Colonic mucosa (tissue), 4 donors: ENCODE measurements around the gene CLIC4. TPM values are rescaled to one million over a fixed set of nuclear protein-coding genes. Genes with fewer than 3 reads are reported as not detected.
"Not testable (repeated sequence)": the region's sequence is repeated elsewhere in the genome, so short reads cannot be mapped to it uniquely, and the experiment has no call there.

ENCODE experiments used
- DNase-seq: peaks from one replicate; pipeline ENCODE4 v3.0.0-alpha.2; 2020
- H3K27ac ChIP-seq: fragments of 200-600 bp; one replicate; pipeline ENCODE4 v1.8.0; 2021
- H3K27me3 ChIP-seq: fragments of 200-600 bp; one replicate; pipeline ENCODE4 v1.8.0; 2021
- H3K36me3 ChIP-seq: fragments of 200-600 bp; one replicate; pipeline ENCODE4 v1.8.0; 2021
- H3K4me1 ChIP-seq: fragments of 200-600 bp; one replicate; pipeline ENCODE4 v1.8.0; 2021; ENCODE audit warnings: mild to moderate bottlenecking
- H3K4me3 ChIP-seq: fragments of 200-600 bp; one replicate; pipeline ENCODE4 v1.8.0; 2021
- H3K9ac ChIP-seq, 2 donors: one replicate each; pipeline ENCODE4 v1.7.0; 2013; ENCODE audit warnings: control low read depth in 2 of 2, low read depth in 2 of 2, low read length in 2 of 2
- H3K9me3 ChIP-seq: fragments of 200-600 bp; one replicate; pipeline ENCODE4 v1.8.0; 2021
- intact Hi-C: fragments of 100-400 bp; cut with DNase I; formaldehyde crosslinking; loops from one replicate; pipeline ENCODE4 v1.14.1; 2022
- total RNA-seq, 2 donors: library from RNA; stranded (reverse); fragmentation: NEBNext Ultra II Directional in 1 of 2; extraction: Animal tissue kit (Norgen Biotek cat#: 25700) in 1 of 2; gene quantifications; one replicate each; pipeline ENCODE4 v1.2.1, GENCODE V29; 2021
- TF ChIP-seq, protein P1 (sequence below): fragments of 200-600 bp; IDR thresholded peaks from one replicate; pipeline ENCODE4 v1.8.0; 2022; ENCODE audit warnings: antibody characterized with exemption, mild to moderate bottlenecking
- donor health status: healthy.
- donor health status: DM: no; HTN: no; CAD: no.
- donor health status: DM: no; HTN: no; CAD: no.

Gene CLIC4
- total RNA-seq, 2 donors from 2014 or later = 38.0 to 84.8 TPM

DNA sequence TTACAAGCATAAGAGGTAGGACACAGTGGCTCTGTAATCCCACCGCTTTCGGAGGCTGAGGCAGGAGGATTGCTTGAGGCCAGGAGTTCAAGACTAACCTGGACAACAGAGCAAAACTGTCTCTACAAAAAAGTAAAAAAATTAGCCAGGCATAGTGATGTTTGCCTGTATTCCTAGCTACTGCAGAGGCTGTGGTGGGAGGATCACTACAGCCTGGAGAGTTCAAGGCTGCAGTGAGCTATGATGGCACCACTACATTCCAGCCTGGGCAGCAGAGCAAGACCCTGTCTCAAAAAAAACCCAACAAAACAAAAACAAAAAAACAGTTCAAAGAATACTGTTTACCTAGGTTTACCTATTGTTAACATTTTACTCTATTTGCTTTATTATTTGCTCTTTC is 37.4 kb downstream of the CLIC4 start:
- no peaks in the 10 kb centered on the region for H3K9me3 ChIP-seq
- no peak for DNase-seq
- no peaks in the 10 kb centered on the region for H3K27me3 ChIP-seq
- H3K27ac ChIP-seq = no peak overlapping the region
- TF ChIP-seq, protein P1, sequence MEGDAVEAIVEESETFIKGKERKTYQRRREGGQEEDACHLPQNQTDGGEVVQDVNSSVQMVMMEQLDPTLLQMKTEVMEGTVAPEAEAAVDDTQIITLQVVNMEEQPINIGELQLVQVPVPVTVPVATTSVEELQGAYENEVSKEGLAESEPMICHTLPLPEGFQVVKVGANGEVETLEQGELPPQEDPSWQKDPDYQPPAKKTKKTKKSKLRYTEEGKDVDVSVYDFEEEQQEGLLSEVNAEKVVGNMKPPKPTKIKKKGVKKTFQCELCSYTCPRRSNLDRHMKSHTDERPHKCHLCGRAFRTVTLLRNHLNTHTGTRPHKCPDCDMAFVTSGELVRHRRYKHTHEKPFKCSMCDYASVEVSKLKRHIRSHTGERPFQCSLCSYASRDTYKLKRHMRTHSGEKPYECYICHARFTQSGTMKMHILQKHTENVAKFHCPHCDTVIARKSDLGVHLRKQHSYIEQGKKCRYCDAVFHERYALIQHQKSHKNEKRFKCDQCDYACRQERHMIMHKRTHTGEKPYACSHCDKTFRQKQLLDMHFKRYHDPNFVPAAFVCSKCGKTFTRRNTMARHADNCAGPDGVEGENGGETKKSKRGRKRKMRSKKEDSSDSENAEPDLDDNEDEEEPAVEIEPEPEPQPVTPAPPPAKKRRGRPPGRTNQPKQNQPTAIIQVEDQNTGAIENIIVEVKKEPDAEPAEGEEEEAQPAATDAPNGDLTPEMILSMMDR = no peak
- H3K4me1 ChIP-seq = no peaks in the 10 kb centered on the region
- no peak overlapping the region for H3K4me3 ChIP-seq
- H3K9ac ChIP-seq = no peak overlapping the region
- intact Hi-C loops = no loop called here
- H3K36me3 ChIP-seq = no peaks in the 10 kb centered on the region

DNA sequence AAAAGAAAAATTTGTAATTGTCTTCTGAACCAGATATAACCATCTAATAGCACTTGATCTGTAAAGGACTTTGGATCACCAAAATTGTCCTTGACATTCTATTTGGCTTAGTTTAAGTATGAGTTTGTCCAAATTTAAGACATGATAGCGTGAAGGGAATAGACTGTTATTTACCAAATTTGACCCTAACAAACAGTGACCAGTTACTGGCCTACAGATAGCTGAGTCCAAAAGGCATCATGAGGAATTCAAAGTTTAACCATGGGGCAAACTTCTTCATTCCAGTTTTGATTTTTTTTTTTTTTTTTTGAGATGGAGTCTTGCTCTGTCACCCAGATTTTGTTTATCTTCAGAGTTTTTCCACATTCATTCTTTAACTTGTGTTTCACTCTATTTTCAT is 38.5 kb downstream of the CLIC4 start:
- intact Hi-C loops = no loop called here
- Histone ChIP-seq H3K27ac (no peak overlapping the region), H3K4me3 (no peak overlapping the region), H3K9me3 (no peaks in the 10 kb centered on the region), H3K4me1 (no peaks in the 10 kb centered on the region), H3K36me3 (no peaks in the 10 kb centered on the region), H3K27me3 (no peaks in the 10 kb centered on the region), H3K9ac (no peak overlapping the region)
- no peak for DNase-seq
- TF ChIP-seq, protein P1 = no peak

DNA sequence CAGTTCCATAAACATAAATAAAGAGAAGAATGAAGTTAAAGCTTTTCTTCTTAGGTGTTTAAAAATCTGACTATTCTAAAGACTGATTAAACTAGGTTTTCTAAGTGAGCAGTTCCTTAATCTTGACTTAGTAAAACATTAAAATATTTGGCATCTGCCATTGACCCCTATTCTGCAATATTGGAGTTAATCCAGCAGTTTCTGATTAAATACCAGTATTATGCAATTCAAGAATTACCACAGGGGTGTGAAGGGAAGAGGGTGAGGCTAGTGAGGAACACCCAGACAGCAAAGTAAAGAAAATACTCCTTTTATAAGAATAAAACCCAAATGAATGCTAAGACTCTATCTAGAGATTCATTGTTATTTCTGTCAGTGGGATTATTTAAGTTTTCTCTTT is 40.9 kb downstream of the CLIC4 start:
- intact Hi-C loops = no loop called here
- Histone ChIP-seq H3K9me3 (no peaks in the 10 kb centered on the region), H3K27me3 (no peaks in the 10 kb centered on the region), H3K4me3 (no peak overlapping the region), H3K9ac (no peak overlapping the region), H3K4me1 (no peaks in the 10 kb centered on the region), H3K36me3 (no peaks in the 10 kb centered on the region), H3K27ac (no peak overlapping the region)
- TF ChIP-seq, protein P1 = no peak
- DNase-seq = no peak

DNA sequence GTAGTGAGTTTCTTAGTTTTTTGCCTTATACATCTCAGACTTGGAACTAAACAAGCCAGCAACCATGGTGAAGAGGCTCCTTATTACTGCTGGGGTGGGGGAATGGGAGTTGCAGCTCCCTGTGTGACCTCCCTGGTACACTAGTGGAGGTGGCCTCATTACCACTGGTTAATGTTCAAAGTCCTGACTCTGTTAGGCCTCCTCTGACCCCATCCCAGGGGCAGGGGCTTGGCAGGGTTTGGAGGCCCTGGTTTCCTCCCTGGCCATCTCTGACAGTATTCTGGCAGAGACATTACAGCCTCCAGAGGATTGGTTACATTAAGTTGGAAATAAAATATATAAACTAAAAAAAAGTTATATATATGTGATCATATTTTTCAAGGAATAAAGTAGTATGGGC is 45.2 kb downstream of the CLIC4 start:
- Histone ChIP-seq H3K9ac (no peak overlapping the region), H3K9me3 (no peaks in the 10 kb centered on the region), H3K27me3 (no peaks in the 10 kb centered on the region), H3K36me3 (no peaks in the 10 kb centered on the region), H3K27ac (no peak overlapping the region), H3K4me3 (no peak overlapping the region), H3K4me1 (peaks cover 3% of the 10 kb centered on the region)
- TF ChIP-seq, protein P1 = no peak
- intact Hi-C loops = no loop called here
- DNase-seq = no peak

DNA sequence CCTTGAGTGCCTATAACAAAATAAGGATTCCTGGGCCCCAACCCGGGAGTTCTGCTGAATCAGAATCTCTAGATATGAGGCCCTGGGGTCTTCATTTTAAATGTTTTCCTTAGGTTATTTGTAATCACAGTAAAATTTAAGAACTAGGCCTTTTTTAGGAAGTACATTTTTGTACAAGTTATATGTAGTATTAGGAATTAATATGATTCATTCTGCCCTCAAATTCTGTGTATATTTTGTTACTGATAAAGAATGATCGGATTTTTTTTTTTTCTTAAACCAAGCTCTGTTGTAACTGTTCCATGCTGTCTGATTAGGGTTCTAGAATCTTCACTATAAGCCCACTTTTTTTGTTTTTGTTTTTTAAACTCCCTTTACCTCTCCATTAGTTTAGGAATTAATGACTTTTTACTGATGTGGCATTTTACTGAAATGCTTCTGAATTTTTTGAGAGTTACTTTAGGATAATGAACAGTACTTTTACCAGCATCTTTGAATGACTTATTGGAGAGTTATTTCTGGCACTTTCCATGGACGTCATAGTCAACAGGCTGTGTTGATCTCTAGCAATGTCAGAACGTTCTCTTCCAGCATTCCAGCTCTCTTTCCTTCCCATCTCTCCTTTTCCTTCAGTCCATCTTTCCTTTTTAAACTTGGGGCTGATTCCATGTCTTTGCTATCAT is 48.3 kb downstream of the CLIC4 start:
- no peak for DNase-seq
- H3K27me3 ChIP-seq = no peaks in the 10 kb centered on the region
- no peaks in the 10 kb centered on the region for H3K36me3 ChIP-seq
- TF ChIP-seq, protein P1 = no peak
- H3K9me3 ChIP-seq = no peaks in the 10 kb centered on the region
- H3K9ac ChIP-seq = no peak overlapping the region
- peaks cover 3% of the 10 kb centered on the region for H3K4me1 ChIP-seq
- H3K4me3 ChIP-seq = no peak overlapping the region
- intact Hi-C loops = no loop called here
- H3K27ac ChIP-seq = no peak overlapping the region

DNA sequence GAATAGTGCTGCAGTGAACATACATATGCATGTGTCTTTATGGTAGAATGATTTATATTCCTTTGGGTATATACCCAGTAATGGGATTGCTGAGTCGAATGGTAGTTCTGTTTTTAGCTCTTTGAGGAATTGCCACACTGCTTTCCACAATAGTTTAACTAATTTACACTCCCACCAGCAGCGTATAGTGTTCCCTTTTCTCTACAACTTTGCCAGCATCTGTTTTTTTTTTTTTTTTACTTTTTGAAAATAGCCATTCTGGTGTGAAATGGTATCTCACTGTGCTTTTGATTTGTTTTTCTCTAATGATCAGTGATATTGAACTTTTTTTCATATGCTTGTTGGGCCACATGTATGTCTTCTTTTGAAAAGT is 48.9 kb downstream of the CLIC4 start:
- H3K9me3 ChIP-seq, intact Hi-C loops, H3K9ac ChIP-seq, H3K27me3 ChIP-seq, H3K36me3 ChIP-seq, H3K27ac ChIP-seq, DNase-seq, H3K4me3 ChIP-seq, H3K4me1 ChIP-seq: not testable (repeated sequence)
